GM23248 (cell line): ENCODE measurements around the gene CYB5R2. TPM values are rescaled to one million over a fixed set of nuclear protein-coding genes. Genes with fewer than 3 reads are reported as not detected.

Source experiments
- DNase-seq: peaks from one replicate; pipeline ENCODE4 v3.0.0-alpha.2; 2015
- H2AFZ ChIP-seq: fragments of 200-600 bp; sonication (generic); 2 replicates; pipeline ENCODE4 v1.6.1; 2016; ENCODE audit warnings: antibody characterized with exemption
- H3F3A ChIP-seq: fragments of 200-600 bp; sonication (generic); 2 replicates; pipeline ENCODE4 v1.6.1; 2016; ENCODE audit warnings: mild to moderate bottlenecking, antibody characterized with exemption, mixed run types; ENCODE audit not compliant: insufficient read depth
- H3K27ac ChIP-seq: fragments of 200-600 bp; sonication (generic); 2 replicates; pipeline ENCODE4 v1.5.1; 2016; ENCODE audit warnings: mild to moderate bottlenecking
- H3K27me3 ChIP-seq: fragments of 200-600 bp; sonication (generic); replicated peaks from 2 replicates; pipeline ENCODE4 v1.6.1; 2016; ENCODE audit warnings: mild to moderate bottlenecking; ENCODE audit not compliant: insufficient read depth
- H3K36me3 ChIP-seq: fragments of 200-600 bp; sonication (generic); 2 replicates; pipeline ENCODE4 v1.6.1; 2016; ENCODE audit warnings: low read depth, mild to moderate bottlenecking
- H3K4me1 ChIP-seq: fragments of 200-600 bp; sonication (generic); 2 replicates; pipeline ENCODE4 v1.6.1; 2016; ENCODE audit warnings: mild to moderate bottlenecking; ENCODE audit not compliant: insufficient read depth
- H3K4me2 ChIP-seq: fragments of 200-600 bp; sonication (generic); one replicate; pipeline ENCODE4 v1.6.1; 2016; ENCODE audit warnings: mild to moderate bottlenecking; ENCODE audit not compliant: unreplicated experiment
- H3K4me3 ChIP-seq: fragments of 200-600 bp; sonication (generic); 2 replicates; pipeline ENCODE4 v1.5.1; 2016; ENCODE audit warnings: mild to moderate bottlenecking
- H3K79me2 ChIP-seq: fragments of 200-600 bp; sonication (generic); 2 replicates; pipeline ENCODE4 v1.6.1; 2016; ENCODE audit warnings: mild to moderate bottlenecking; ENCODE audit not compliant: insufficient read depth
- H3K9ac ChIP-seq: fragments of 200-600 bp; sonication (generic); 2 replicates; pipeline ENCODE4 v1.6.1; 2016; ENCODE audit warnings: mild to moderate bottlenecking
- H3K9me2 ChIP-seq: fragments of 200-600 bp; sonication (generic); 2 replicates; pipeline ENCODE4 v1.6.1; 2016; ENCODE audit warnings: mixed run types, mild to moderate bottlenecking, moderate library complexity; ENCODE audit not compliant: insufficient read depth
- H3K9me3 ChIP-seq: fragments of 200-600 bp; sonication (generic); one replicate; pipeline ENCODE4 v1.6.1; 2017; ENCODE audit warnings: low read depth
- H4K20me1 ChIP-seq: fragments of 200-600 bp; sonication (generic); 2 replicates; pipeline ENCODE4 v1.6.0; 2016; ENCODE audit not compliant: insufficient read depth
- EZH2 ChIP-seq: fragments of 200-600 bp; sonication (generic); IDR thresholded peaks from 2 replicates; pipeline ENCODE4 v1.6.1; 2018; ENCODE audit warnings: antibody characterized with exemption, mild to moderate bottlenecking; ENCODE audit not compliant: insufficient read depth, poor library complexity, severe bottlenecking
- EZH2phosphoT487 ChIP-seq: fragments of 200-600 bp; sonication (generic); IDR thresholded peaks from 2 replicates; pipeline ENCODE4 v1.6.1; 2018; ENCODE audit warnings: antibody characterized with exemption, moderate library complexity, mild to moderate bottlenecking, low read depth; ENCODE audit not compliant: insufficient read depth
- WGBS, 2 experiments: methylation state at CpG; one replicate each; pipeline ENCODE4 v1.1.6; 2015 to 2017; ENCODE audit warnings: low lambda C conversion rate in 2 of 2, low coverage in 1 of 2; ENCODE audit errors: missing lambda C conversion rate in 2 of 2; 5-methylcytosine and 5-hydroxymethylcytosine counted together
- in situ Hi-C: fragments of 300-500 bp; cut with MboI; formaldehyde crosslinking; loops from 2 replicates; pipeline ENCODE4 v1.15.0; 2020
- polyA plus RNA-seq: library from polyadenylated mRNA; unstranded; fragments of >200 nt; fragmentation: Nextera tagmentation; extraction: Ambion mirVana; gene quantifications from 2 replicates; pipeline ENCODE4 v1.2.1, GENCODE V29; 2016
- total RNA-seq: library from RNA; depleted of rRNA; stranded (reverse); fragments of >200 nt; shearing (Covaris generic); gene quantifications from 2 replicates; pipeline ENCODE4 v1.2.3, GENCODE V29; 2014; rRNA removed

Gene CYB5R2
- total and polyA plus RNA-seq, 2 experiments from 2014 or later = 6.2 to 16.4 TPM

DNA sequence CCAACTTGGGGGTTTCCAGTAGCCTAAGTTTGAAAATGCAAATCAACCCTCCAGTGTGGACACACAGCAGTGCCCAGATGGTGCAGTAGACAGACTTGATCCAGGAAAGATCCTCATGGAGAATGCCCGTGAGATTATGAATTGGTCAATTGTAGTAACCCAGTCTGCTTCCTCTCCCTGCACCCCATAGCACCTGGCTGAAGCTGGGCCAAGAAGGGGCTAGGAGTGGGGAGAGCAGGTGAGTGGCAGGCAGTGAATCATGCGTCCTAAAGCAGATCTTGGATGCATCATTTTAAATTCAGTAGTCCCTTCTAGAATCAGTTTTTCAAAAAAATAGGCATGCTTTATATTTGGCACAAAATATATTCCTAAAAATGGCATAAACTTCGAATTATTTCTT is 52.2 kb downstream of the CYB5R2 start:
- no peaks in the 10 kb centered on the region for H3F3A ChIP-seq
- no peaks in the 10 kb centered on the region for H4K20me1 ChIP-seq
- no peaks in the 10 kb centered on the region for H3K36me3 ChIP-seq
- no peaks in the 10 kb centered on the region for H3K4me1 ChIP-seq
- no peak overlapping the region for H3K4me2 ChIP-seq
- DNase-seq = no peak
- H2AFZ ChIP-seq = no peak overlapping the region
- in situ Hi-C loops = no loop called here
- no peaks in the 10 kb centered on the region for H3K9me2 ChIP-seq
- H3K79me2 ChIP-seq = no peaks in the 10 kb centered on the region
- no peaks in the 10 kb centered on the region for H3K27me3 ChIP-seq
- no peak overlapping the region for H3K27ac ChIP-seq
- H3K9me3 ChIP-seq = no peaks in the 10 kb centered on the region
- TF ChIP-seq EZH2 (no peak), EZH2phosphoT487 (no peak)
- H3K4me3 ChIP-seq = no peak overlapping the region
- no peak overlapping the region for H3K9ac ChIP-seq
- WGBS, 2 experiments = 77 to 82% methylated on average over 3 of the region's 3 CpGs

DNA sequence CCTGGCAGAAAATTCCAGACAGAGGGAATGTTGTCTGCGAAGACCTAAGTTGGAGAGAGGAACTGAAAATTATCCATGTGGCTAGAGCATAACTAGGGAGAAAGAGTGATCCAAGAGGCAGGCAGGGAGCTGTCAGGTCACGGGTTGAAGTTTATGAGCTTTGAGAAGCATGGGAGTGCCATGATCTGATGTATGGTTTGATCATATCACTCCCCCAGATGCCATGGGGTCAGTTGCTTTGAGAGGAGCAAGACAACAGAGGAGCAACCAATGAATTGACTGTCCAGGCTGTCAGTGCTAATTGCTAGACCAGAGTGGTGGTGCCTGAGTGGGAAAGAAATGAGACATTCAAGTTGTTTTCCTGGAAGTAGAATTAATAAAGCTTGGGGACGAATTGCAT is 54.0 kb downstream of the CYB5R2 start:
- H3K9me3 ChIP-seq = no peaks in the 10 kb centered on the region
- DNase-seq = no peak
- no peak overlapping the region for H3K4me2 ChIP-seq
- no peaks in the 10 kb centered on the region for H3F3A ChIP-seq
- H2AFZ ChIP-seq = no peak overlapping the region
- H3K9me2 ChIP-seq = no peaks in the 10 kb centered on the region
- no peaks in the 10 kb centered on the region for H3K36me3 ChIP-seq
- in situ Hi-C loops = no loop called here
- no peaks in the 10 kb centered on the region for H3K4me1 ChIP-seq
- TF ChIP-seq EZH2phosphoT487 (no peak), EZH2 (no peak)
- H3K9ac ChIP-seq = no peak overlapping the region
- H3K79me2 ChIP-seq = no peaks in the 10 kb centered on the region
- no peaks in the 10 kb centered on the region for H4K20me1 ChIP-seq
- H3K27me3 ChIP-seq = no peaks in the 10 kb centered on the region
- H3K4me3 ChIP-seq = no peak overlapping the region
- no peak overlapping the region for H3K27ac ChIP-seq
- WGBS, 2 experiments = 90 to 93% methylated on average over 3 of the region's 3 CpGs

DNA sequence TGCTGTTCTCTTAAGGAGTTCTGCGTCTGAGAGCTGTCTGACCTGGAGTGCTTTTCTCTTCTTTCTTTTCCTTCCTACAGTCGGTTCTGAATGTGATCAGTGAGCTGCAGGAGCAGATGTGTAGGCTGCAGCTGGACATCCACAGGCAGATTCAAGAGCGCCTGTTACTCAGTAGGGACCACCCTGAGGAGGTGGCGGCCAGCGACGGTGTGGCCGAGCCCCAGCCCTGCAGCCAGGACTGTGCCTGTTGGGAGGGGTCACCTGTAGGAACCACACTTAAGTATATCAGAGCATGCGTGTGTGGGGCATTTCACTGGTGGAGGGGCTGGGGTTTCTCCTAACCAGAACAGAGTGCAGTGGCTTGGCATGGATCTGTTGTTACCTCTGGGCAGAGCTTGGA is 56.3 kb downstream of the CYB5R2 start:
- 91 to 97% methylated on average over 8 of the region's 8 CpGs for WGBS, 2 experiments
- H2AFZ ChIP-seq = no peak overlapping the region
- in situ Hi-C loops = no loop called here

More for the DNA sequence above, 56.3 kb downstream of the CYB5R2 start:
- no peak overlapping the region for H3K4me3 ChIP-seq
- no peak overlapping the region for H3K27ac ChIP-seq
- no peaks in the 10 kb centered on the region for H3K4me1 ChIP-seq
- DNase-seq = no peak
- no peaks in the 10 kb centered on the region for H3F3A ChIP-seq
- H3K79me2 ChIP-seq = no peaks in the 10 kb centered on the region
- no peaks in the 10 kb centered on the region for H3K27me3 ChIP-seq
- no peaks in the 10 kb centered on the region for H4K20me1 ChIP-seq
- H3K4me2 ChIP-seq = no peak overlapping the region
- no peaks in the 10 kb centered on the region for H3K9me2 ChIP-seq
- H3K9me3 ChIP-seq = no peaks in the 10 kb centered on the region
- TF ChIP-seq EZH2phosphoT487 = no peak
- no peak for TF ChIP-seq EZH2
- no peaks in the 10 kb centered on the region for H3K36me3 ChIP-seq
- no peak overlapping the region for H3K9ac ChIP-seq

Other genes with a start within 250 kb of the CYB5R2 start
- 0.32 TPM in 1 of 2 replicates, not detected in the other for gene OLFML1, start 188.0 kb downstream of the CYB5R2 start, total RNA-seq
- gene OLFML1, start 188.0 kb downstream of the CYB5R2 start, polyA plus RNA-seq = 0.46 and 0.53 TPM in 2 replicates
- 4.1 and 16.8 TPM in 2 replicates for gene PPFIBP2, start 159.5 kb downstream of the CYB5R2 start, total RNA-seq
- gene PPFIBP2, start 159.5 kb downstream of the CYB5R2 start, polyA plus RNA-seq = 5.9 TPM in 2 replicates
- not detected in 2 replicates for gene OVCH2, start 33.0 kb upstream of the CYB5R2 start, total RNA-seq
- 0.14 and 0.34 TPM in 2 replicates for gene OVCH2, start 33.0 kb upstream of the CYB5R2 start, polyA plus RNA-seq
- not detected in 2 replicates for gene OR5P2, start 123.4 kb upstream of the CYB5R2 start, total RNA-seq
- not detected in 2 replicates for gene OR5P2, start 123.4 kb upstream of the CYB5R2 start, polyA plus RNA-seq
- gene OR5P3, start 157.3 kb upstream of the CYB5R2 start, total RNA-seq = 0.13 TPM in 1 of 2 replicates, not detected in the other
- gene OR5P3, start 157.3 kb upstream of the CYB5R2 start, polyA plus RNA-seq = not detected in 2 replicates